Effector CD4-positive, alpha-beta T cell (primary cell): ENCODE measurements around the gene SETDB2.

ENCODE experiments used
- DNase-seq: peaks from one replicate; pipeline ENCODE4 v3.0.0-alpha.2; 2020
- total RNA-seq: gene quantifications from one replicate; lab custom pipeline; 2026; lab: John Stamatoyannopoulos, UW

Gene SETDB2
- 65.7 reads per million, percentile 74 among the genes with 10 or more reads in this experiment for total RNA-seq

GRCh38 chr13:49443704-49444523, at the start of gene SETDB2, which contains the start of gene CAB39L:
Gene SETDB2 (plus strand): TSS chr13:49444274. CDS start chr13:49451894, 7,620 bp downstream.
Gene CAB39L (minus strand): TSS chr13:49444064. CDS start chr13:49382910, 61,154 bp downstream.
- DNase-seq, result peak; percentile 98

GRCh38 chr13:49395451-49395865, 48.6 kb upstream of the SETDB2 start:
- no peak for DNase-seq

DNA sequence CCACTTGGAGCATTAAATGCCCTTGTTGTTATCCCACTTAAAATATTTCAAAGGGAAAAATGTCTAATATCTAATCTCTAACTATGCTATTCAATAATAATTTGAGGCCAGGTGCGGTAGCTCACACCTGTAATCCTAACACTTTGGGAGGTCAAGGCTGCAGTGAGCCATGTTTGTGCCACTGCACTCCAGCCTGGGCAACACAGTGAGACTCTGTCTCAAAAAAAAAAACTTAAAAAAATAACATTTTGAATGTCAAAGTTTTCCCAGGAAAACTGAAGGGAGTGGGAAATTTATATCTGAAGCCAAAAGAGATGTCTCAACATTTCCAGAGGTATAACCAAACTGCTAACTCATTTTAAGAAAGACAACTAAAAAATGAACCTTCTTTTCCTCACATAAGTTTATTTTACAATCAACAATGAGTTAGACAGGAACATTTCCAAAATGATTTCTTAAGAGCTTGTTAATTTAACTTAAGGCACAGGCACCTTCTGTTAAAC, 48.1 kb upstream of the SETDB2 start:
- DNase-seq, result no peak

- no peak for DNase-seq
These were observed 44.1 kb upstream of the SETDB2 start for GRCh38 chr13:49399801-49400472.

- DNase-seq, result no peak
These were observed 43.1 kb upstream of the SETDB2 start for GRCh38 chr13:49400755-49401659.

DNA sequence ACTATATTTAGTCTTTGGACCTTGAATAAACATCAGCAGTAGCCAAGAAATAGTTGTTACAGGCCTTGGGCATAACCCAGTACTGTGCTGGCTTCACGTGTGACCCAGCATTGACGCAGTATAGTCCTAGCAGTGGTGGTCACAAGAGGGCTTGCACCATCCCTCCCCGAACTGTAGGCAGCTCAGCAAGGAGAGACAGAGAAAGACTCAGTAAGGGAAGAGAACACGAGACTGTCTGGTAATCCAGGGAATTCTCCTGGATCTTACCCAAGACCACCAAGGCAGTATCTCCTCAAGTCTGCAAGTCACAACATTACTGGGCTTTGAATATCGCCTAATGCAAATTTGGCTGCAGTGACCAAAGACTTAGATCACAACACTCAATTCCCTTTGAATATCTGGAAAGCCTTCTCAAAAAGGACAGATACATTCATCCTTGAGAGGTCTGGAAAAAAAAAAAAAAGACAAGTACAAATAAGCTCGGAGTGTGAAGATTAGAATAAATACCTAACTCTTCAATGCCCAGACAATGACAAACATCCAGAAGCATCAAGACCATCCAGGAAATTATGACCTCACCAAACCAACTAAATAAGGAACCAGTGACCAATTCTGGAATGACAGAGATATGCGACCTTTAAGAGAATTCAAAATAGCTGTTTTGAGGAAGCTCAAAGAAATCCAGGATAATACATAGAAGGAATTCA, 39.9 kb upstream of the SETDB2 start:
- no peak for DNase-seq

DNA sequence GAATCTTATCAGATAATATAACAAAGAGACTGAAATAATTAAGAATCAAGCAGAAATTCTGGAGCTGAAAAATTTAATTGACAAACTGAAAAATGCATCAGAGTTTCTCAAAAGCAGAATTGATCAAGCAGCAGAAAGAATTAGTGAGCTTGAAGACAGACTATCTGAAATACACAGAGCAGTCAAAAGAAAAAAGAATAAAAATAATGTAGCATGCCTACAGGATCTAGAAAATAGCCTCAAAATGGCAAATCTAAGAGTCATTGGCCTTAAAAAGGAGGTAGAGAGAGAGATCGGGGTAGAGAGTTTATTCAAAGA, 39.4 kb upstream of the SETDB2 start:
- DNase-seq, result no peak

GRCh38 chr13:49407068-49407467, 37.0 kb upstream of the SETDB2 start:
- no peak for DNase-seq

- DNase-seq, result no peak
These were observed 36.1 kb upstream of the SETDB2 start for GRCh38 chr13:49407936-49408335.

- no peak for DNase-seq
These were observed 35.1 kb upstream of the SETDB2 start for GRCh38 chr13:49409008-49409407.

GRCh38 chr13:49410006-49410405, 34.1 kb upstream of the SETDB2 start:
- DNase-seq, result no peak

DNA sequence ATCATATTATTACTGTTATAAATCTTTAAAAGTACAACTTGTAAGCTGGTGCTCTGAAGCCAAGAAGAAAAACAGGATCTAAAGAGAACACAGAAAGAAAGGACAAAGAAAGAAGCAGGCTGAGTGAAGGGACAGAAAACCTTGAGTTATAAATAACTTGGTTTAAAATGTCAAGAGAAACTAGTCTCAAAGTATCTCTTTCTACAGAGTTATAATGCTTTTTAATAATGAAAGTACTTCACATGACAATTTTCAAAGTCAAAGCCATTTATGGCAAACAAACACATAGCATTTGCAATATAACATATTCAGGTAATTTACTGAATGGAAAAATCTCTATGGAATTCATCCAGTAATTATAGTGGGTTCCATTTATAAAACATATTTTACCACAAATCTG, 33.6 kb upstream of the SETDB2 start:
- DNase-seq, result no peak

- no peak for DNase-seq
These were observed 32.7 kb upstream of the SETDB2 start for GRCh38 chr13:49411353-49411752.

DNA sequence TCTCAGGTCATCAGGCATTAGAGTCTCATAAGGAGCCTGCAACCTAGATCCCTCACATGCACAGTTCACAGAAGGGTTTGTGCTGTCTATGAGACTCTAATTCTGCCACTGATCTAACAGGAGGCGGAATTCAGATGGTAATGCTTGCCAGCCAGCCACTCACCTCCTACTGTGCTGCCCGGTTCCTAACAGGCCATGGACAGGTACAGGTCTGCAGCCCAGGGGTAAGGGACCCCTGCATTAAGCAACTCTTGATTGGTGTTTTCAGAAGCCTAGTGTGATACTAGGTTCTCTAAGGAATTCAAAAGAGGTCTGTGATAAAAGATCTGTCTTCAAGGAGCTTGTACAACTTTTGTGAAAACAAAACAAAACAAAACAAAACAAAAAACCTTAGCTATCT, 31.3 kb upstream of the SETDB2 start:
- DNase-seq, result no peak

DNA sequence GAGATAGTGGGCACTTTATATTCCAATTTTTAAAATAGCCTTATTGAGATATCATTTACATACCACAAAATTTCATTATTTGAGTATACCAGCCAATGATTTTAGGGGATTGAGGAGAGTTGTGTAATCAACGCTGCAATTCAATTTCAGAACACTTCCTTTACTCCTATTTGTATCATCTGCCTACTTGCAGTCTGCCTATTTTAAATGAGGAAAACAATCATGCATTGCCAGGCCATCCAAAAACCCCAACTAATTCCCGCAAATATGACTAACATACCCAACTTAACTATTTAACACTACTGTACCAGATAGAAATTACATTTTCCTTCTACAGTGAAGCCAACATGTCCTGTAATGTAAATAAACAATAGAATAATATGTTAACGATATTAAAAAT, 26.9 kb upstream of the SETDB2 start:
- DNase-seq, result no peak

- no peak for DNase-seq
These were observed 25.9 kb upstream of the SETDB2 start for GRCh38 chr13:49418206-49418605.

GRCh38 chr13:49419276-49419675, 24.8 kb upstream of the SETDB2 start:
- DNase-seq, result no peak

DNA sequence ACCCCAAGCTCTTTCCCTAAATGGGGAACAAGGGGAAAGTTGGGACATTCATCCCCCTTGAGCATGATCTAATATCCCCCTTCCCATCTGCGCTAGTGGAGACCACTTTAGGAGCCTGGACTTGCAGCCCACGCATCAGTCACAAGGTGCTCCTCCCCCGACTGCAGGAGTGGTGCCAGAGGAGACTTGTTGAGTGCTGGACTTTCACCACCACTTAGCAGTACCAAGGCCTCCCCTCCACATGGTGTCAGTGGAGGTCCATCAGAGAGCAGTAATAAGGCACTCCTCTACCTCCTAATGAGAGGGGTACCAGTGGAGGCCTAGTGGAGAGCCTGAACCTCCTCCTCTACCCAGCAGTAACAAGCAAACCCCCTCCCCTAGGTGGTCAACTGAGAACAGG, 22.7 kb upstream of the SETDB2 start:
- no peak for DNase-seq

GRCh38 chr13:49424011-49424560, 20.0 kb upstream of the SETDB2 start:
- DNase-seq, result no peak

- DNase-seq, result no peak
These were observed 15.9 kb upstream of the SETDB2 start for GRCh38 chr13:49428041-49428763.

GRCh38 chr13:49429121-49429520, 15.0 kb upstream of the SETDB2 start:
- no peak for DNase-seq
